DOHH2 (cell line): Measurements from ENCODE around the gene BAIAP2L1.

Experiments
- CTCF ChIP-seq: fragments of 200-600 bp; sonication (generic); IDR thresholded peaks from one replicate; pipeline ENCODE4 v1.5.1; 2014; ENCODE audit warnings: antibody characterized with exemption, mild to moderate bottlenecking, low read depth, low read length; ENCODE audit not compliant: poor library complexity, severe bottlenecking
- EZH2phosphoT487 ChIP-seq: fragments of 200-600 bp; sonication (generic); IDR thresholded peaks from 2 replicates; pipeline ENCODE4 v1.6.1; 2017; ENCODE audit warnings: borderline replicate concordance, mild to moderate bottlenecking, antibody characterized with exemption, low read length, moderate library complexity, mixed read lengths

- no peak for TF ChIP-seq CTCF
- TF ChIP-seq EZH2phosphoT487: no peak
These were observed 94.8 kb downstream of the BAIAP2L1 start for GRCh38 chr7:98305951-98306535.
